Muscle of leg (tissue), 11 donors: ENCODE measurements around the gene CELA2B. TPM values are rescaled to one million over a fixed set of nuclear protein-coding genes. Genes with fewer than 3 reads are reported as not detected.

ENCODE experiments used
- DNase-seq: peaks from one replicate; pipeline ENCODE4 v3.0.0; 2013
- H3K27ac ChIP-seq: one replicate; pipeline ENCODE4 v1.5.1; 2013; ENCODE audit warnings: mild to moderate bottlenecking, low read length, control low read depth
- H3K27me3 ChIP-seq: one replicate; pipeline ENCODE4 v1.6.1; 2013; ENCODE audit warnings: low read length; ENCODE audit not compliant: control insufficient read depth, insufficient read depth
- H3K36me3 ChIP-seq: one replicate; pipeline ENCODE4 v1.6.1; 2013; ENCODE audit warnings: low read length; ENCODE audit not compliant: control insufficient read depth, insufficient read depth
- H3K4me1 ChIP-seq: one replicate; pipeline ENCODE4 v1.6.1; 2013; ENCODE audit warnings: low read length; ENCODE audit not compliant: control insufficient read depth, insufficient read depth
- H3K4me3 ChIP-seq: one replicate; pipeline ENCODE4 v1.5.1; 2013; ENCODE audit warnings: low read length, control low read depth
- H3K9me3 ChIP-seq: replicated peaks from 2 replicates; pipeline ENCODE4 v1.6.1; 2013; ENCODE audit warnings: low read depth, low read length; ENCODE audit not compliant: control insufficient read depth
- WGBS: methylation state at CpG from one replicate; pipeline ENCODE4 v1.1.5; 2013; ENCODE audit warnings: missing lambda C conversion rate; ENCODE audit not compliant: insufficient coverage; 5-methylcytosine and 5-hydroxymethylcytosine counted together
- polyA plus RNA-seq, 8 donors: library from polyadenylated mRNA; unstranded; fragments of 120-200 nt; gene quantifications; one replicate each; pipeline versions ENCODE4 v1.2.1 to v1.2.3, GENCODE V29; 2013; ENCODE audit warnings: inconsistent platforms in 1 of 8, low replicate concordance in 1 of 8; ENCODE audit not compliant: insufficient read length in 8 of 8, insufficient read depth in 1 of 8
- total RNA-seq: library from RNA; stranded (reverse); fragments of 120-200 nt; gene quantifications from one replicate; pipeline ENCODE4 v1.2.4, GENCODE V29; 2013

The CELA2B gene
- total and polyA plus RNA-seq, 9 donors = 2.2 to 5.7 (median 3.6) TPM

- H3K36me3 ChIP-seq = no peaks in the 10 kb centered on the region
- H3K27ac ChIP-seq = no peak overlapping the region
- 55% methylated on average over 8 of the region's 17 CpGs for WGBS
These were observed 31.2 kb upstream of the CELA2B start for GRCh38 chr1:15444468-15445389.

GRCh38 chr1:15445390-15446122 is 30.3 kb upstream of the CELA2B start:
- WGBS = 76% methylated on average over 14 of the region's 14 CpGs
- Histone ChIP-seq H3K27me3 (peaks cover 4% of the 10 kb centered on the region), H3K36me3 (no peaks in the 10 kb centered on the region), H3K27ac (no peak overlapping the region), H3K4me3 (no peak overlapping the region), H3K9me3 (no peaks in the 10 kb centered on the region), H3K4me1 (peaks cover 4% of the 10 kb centered on the region)
- no peak for DNase-seq

More at GRCh38 chr1:15444468-15445389, 31.2 kb upstream of the CELA2B start:
- Histone ChIP-seq H3K4me3 (no peak overlapping the region), H3K4me1 (peaks cover 4% of the 10 kb centered on the region), H3K27me3 (peaks cover 4% of the 10 kb centered on the region), H3K9me3 (no peaks in the 10 kb centered on the region)
- DNase-seq = no peak

- Histone ChIP-seq H3K4me3 (no peak overlapping the region), H3K27me3 (peaks cover 4% of the 10 kb centered on the region), H3K9me3 (no peaks in the 10 kb centered on the region), H3K36me3 (no peaks in the 10 kb centered on the region), H3K27ac (no peak overlapping the region), H3K4me1 (peaks cover 4% of the 10 kb centered on the region)
- no peak for DNase-seq
- WGBS = 83% methylated on average over 2 of the region's 4 CpGs
These were observed 29.7 kb upstream of the CELA2B start for GRCh38 chr1:15446212-15446611.

- Histone ChIP-seq H3K27me3 (peaks cover 4% of the 10 kb centered on the region), H3K9me3 (peaks cover 2% of the 10 kb centered on the region), H3K36me3 (no peaks in the 10 kb centered on the region), H3K27ac (no peak overlapping the region), H3K4me3 (no peak overlapping the region), H3K4me1 (peaks cover 4% of the 10 kb centered on the region)
- WGBS = 55% methylated on average over 2 of the region's 3 CpGs
- DNase-seq = no peak
These were observed 26.9 kb upstream of the CELA2B start for GRCh38 chr1:15448877-15449462.

- Histone ChIP-seq H3K4me1 (peaks cover 1% of the 10 kb centered on the region), H3K4me3 (no peak overlapping the region), H3K27ac (no peak overlapping the region), H3K36me3 (no peaks in the 10 kb centered on the region), H3K27me3 (peaks cover 4% of the 10 kb centered on the region), H3K9me3 (peaks cover 2% of the 10 kb centered on the region)
- DNase-seq = no peak
- 64% methylated on average over 3 of the region's 3 CpGs for WGBS
These were observed 26.3 kb upstream of the CELA2B start for GRCh38 chr1:15449567-15449966.

GRCh38 chr1:15451014-15451722 is 24.7 kb upstream of the CELA2B start:
- Histone ChIP-seq H3K9me3 (peaks cover 2% of the 10 kb centered on the region), H3K4me1 (no peaks in the 10 kb centered on the region), H3K36me3 (no peaks in the 10 kb centered on the region), H3K4me3 (no peak overlapping the region), H3K27ac (no peak overlapping the region), H3K27me3 (peaks cover 4% of the 10 kb centered on the region)
- DNase-seq = no peak
- WGBS = 98% methylated on average over 4 of the region's 6 CpGs

- DNase-seq = no peak
- Histone ChIP-seq H3K4me3 (no peak overlapping the region), H3K9me3 (peaks cover 2% of the 10 kb centered on the region), H3K27ac (no peak overlapping the region), H3K36me3 (no peaks in the 10 kb centered on the region), H3K27me3 (no peaks in the 10 kb centered on the region), H3K4me1 (no peaks in the 10 kb centered on the region)
- no CpG with 5 or more reads among the region's 1 CpG for WGBS
These were observed 23.7 kb upstream of the CELA2B start for GRCh38 chr1:15452216-15452615.

- 50% methylated on average over 7 of the region's 10 CpGs for WGBS
These were observed 22.9 kb upstream of the CELA2B start for GRCh38 chr1:15452866-15453571.

GRCh38 chr1:15453734-15454133 is 22.2 kb upstream of the CELA2B start:
- no peak for DNase-seq
- Histone ChIP-seq H3K9me3 (peaks cover 2% of the 10 kb centered on the region), H3K4me1 (no peaks in the 10 kb centered on the region), H3K36me3 (no peaks in the 10 kb centered on the region), H3K4me3 (no peak overlapping the region), H3K27me3 (no peaks in the 10 kb centered on the region), H3K27ac (no peak overlapping the region)
- 45% methylated on average over 10 of the region's 11 CpGs for WGBS

More at GRCh38 chr1:15452866-15453571, 22.9 kb upstream of the CELA2B start:
- no peak overlapping the region for H3K27ac ChIP-seq
- no peak overlapping the region for H3K4me3 ChIP-seq
- no peaks in the 10 kb centered on the region for H3K27me3 ChIP-seq
- no peaks in the 10 kb centered on the region for H3K36me3 ChIP-seq
- no peak for DNase-seq
- no peaks in the 10 kb centered on the region for H3K4me1 ChIP-seq
- peaks cover 2% of the 10 kb centered on the region for H3K9me3 ChIP-seq
